ENCODE results near the gene PDE6C.

DNA sequence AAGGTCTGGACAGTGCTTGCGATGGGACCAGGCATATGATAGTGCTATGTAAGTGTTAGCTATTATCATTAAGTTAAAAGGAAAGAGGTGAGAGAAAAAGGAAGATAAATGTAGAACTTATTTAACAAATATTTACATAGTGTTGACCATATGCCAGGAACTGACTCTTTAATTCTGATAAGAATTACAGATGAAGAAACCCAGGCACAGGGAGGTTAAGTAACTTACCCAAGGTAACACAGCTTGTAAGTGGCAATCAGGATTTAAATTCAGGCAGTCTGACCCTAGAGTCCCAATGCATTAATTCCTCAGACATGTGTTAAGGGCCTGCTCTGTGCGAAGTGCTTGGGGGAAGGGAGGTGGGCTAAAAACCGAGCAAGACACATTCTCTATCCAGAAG is 34.8 kb upstream of the PDE6C start:
- TF ChIP-seq, protein P1, sequence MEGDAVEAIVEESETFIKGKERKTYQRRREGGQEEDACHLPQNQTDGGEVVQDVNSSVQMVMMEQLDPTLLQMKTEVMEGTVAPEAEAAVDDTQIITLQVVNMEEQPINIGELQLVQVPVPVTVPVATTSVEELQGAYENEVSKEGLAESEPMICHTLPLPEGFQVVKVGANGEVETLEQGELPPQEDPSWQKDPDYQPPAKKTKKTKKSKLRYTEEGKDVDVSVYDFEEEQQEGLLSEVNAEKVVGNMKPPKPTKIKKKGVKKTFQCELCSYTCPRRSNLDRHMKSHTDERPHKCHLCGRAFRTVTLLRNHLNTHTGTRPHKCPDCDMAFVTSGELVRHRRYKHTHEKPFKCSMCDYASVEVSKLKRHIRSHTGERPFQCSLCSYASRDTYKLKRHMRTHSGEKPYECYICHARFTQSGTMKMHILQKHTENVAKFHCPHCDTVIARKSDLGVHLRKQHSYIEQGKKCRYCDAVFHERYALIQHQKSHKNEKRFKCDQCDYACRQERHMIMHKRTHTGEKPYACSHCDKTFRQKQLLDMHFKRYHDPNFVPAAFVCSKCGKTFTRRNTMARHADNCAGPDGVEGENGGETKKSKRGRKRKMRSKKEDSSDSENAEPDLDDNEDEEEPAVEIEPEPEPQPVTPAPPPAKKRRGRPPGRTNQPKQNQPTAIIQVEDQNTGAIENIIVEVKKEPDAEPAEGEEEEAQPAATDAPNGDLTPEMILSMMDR (IDR thresholded peaks at IDR 0.05; ENCODE audit: insufficient read depth, low read depth, low read length), result no peak
- no peak for TF ChIP-seq EZH2 (IDR thresholded peaks at IDR 0.05; ENCODE audit: insufficient read depth, low read length)
